Body of pancreas (tissue), 4 donors: ENCODE measurements around the gene HSD17B7. TPM values are rescaled to one million over a fixed set of nuclear protein-coding genes. Genes with fewer than 3 reads are reported as not detected.

Experiments used
- ATAC-seq: fragments of 150-250 bp; one replicate; pipeline ENCODE4 v1.9.1; 2016
- DNase-seq, 4 donors: peaks; one replicate each; pipeline ENCODE4 v3.0.0-alpha.2; 2019
- H3K27ac ChIP-seq, 4 donors: fragments of 200-600 bp; sonication (generic); 1 replicate in 3 of 4; 2 replicates in 1 of 4; pipeline versions ENCODE4 v1.5.1 to v1.6.1; 2016 to 2019; ENCODE audit warnings: mild to moderate bottlenecking in 1 of 4, mixed read lengths in 1 of 4, moderate library complexity in 1 of 4
- H3K27me3 ChIP-seq, 2 donors: fragments of 200-600 bp; sonication (generic); one replicate each; pipeline ENCODE4 v1.6.0; 2016; ENCODE audit warnings: mild to moderate bottlenecking in 1 of 2
- H3K36me3 ChIP-seq, 2 donors: fragments of 200-600 bp; sonication (generic); replicated peaks in 1 of 2; 2 replicates each; pipeline ENCODE4 v1.5.1; 2016; ENCODE audit warnings: low read depth in 2 of 2; ENCODE audit not compliant: insufficient read depth in 1 of 2
- H3K4me1 ChIP-seq: fragments of 200-600 bp; sonication (generic); one replicate; pipeline ENCODE4 v1.6.0; 2016
- H3K4me3 ChIP-seq, 2 donors: fragments of 200-600 bp; sonication (generic); 1 replicate in 1 of 2; 2 replicates in 1 of 2; pipeline ENCODE4 v1.5.1; 2016 to 2019
- H3K9me3 ChIP-seq, 3 donors: fragments of 200-600 bp; sonication (generic); 1 replicate in 2 of 3; 2 replicates in 1 of 3; pipeline ENCODE4 v1.5.1; 2016
- CTCF ChIP-seq, 7 experiments: fragments of 450-650 bp in 4 of 7; fragments of 200-600 bp in 3 of 7; sonication (generic) in 3 of 7; IDR thresholded peaks; one replicate each; pipeline ENCODE4 v1.5.1; 2016 to 2019; ENCODE audit warnings: antibody characterized with exemption in 7 of 7
- POLR2A ChIP-seq, 3 donors: fragments of 450-650 bp; IDR thresholded peaks; one replicate each; pipeline ENCODE4 v1.6.1; 2016; ENCODE audit warnings: antibody characterized with exemption in 3 of 3, mild to moderate bottlenecking in 2 of 3
- WGBS, 2 donors: methylation state at CpG; one replicate each; pipeline ENCODE4 v1.1.5; 2017; 5-methylcytosine and 5-hydroxymethylcytosine counted together
- intact Hi-C: fragments of 100-400 bp; cut with DNase I; formaldehyde crosslinking; loops from one replicate; pipeline ENCODE4 v1.15.1; 2023
- total RNA-seq, 2 donors: library from RNA; depleted of rRNA; stranded (reverse); fragments of >200 nt; gene quantifications; one replicate each; pipeline ENCODE4 v1.1.0, GENCODE V29; 2016

HSD17B7 gene
- total RNA-seq, 2 donors from 2014 or later, result 9.9 to 17.5 TPM

- ATAC-seq (peak; percentile 71), DNase-seq (peak; percentile 66 to 76 (median 72))
- 20 to 24% methylated on average over 4 of the region's 4 CpGs for WGBS, 2 donors
- intact Hi-C loops, result loop anchor here (10.0 kb wide), 1 partner anchor 320 kb away; no protein-coding TSS in a partner anchor
- H3K36me3 ChIP-seq, result no peaks in the 10 kb centered on the region
- H3K4me1 ChIP-seq, result no peaks in the 10 kb centered on the region
- no peak overlapping the region for H3K4me3 ChIP-seq
- TF ChIP-seq CTCF (IDR thresholded peaks at IDR 0.05), result peak; percentile 33 to 72 (median 66)
- TF ChIP-seq POLR2A (IDR thresholded peaks at IDR 0.05), result no peak
- no peak overlapping the region for H3K27ac ChIP-seq
- no peaks in the 10 kb centered on the region for H3K27me3 ChIP-seq
- no peaks in the 10 kb centered on the region for H3K9me3 ChIP-seq
Observed at GRCh38 chr1:162854245-162854882, 63.9 kb downstream of the HSD17B7 start.

- Histone ChIP-seq H3K27ac (no peak overlapping the region), H3K36me3 (no peaks in the 10 kb centered on the region), H3K9me3 (no peaks in the 10 kb centered on the region), H3K4me3 (no peak overlapping the region), H3K27me3 (no peaks in the 10 kb centered on the region), H3K4me1 (no peaks in the 10 kb centered on the region)
- intact Hi-C loops, result loop anchor here (10.0 kb wide), 1 partner anchor 319 kb away; no protein-coding TSS in a partner anchor
- ATAC-seq (no peak), DNase-seq (no peak)
- WGBS, 2 donors, result 73 to 76% methylated on average over 4 of the region's 4 CpGs
- no peak for TF ChIP-seq POLR2A (IDR thresholded peaks at IDR 0.05)
Observed at GRCh38 chr1:162855461-162856150, 65.1 kb downstream of the HSD17B7 start.

- Histone ChIP-seq H3K4me1 (no peaks in the 10 kb centered on the region), H3K27me3 (no peaks in the 10 kb centered on the region), H3K9me3 (no peaks in the 10 kb centered on the region), H3K4me3 (no peak overlapping the region), H3K36me3 (no peaks in the 10 kb centered on the region), H3K27ac (no peak overlapping the region)
- DNase-seq (no peak), ATAC-seq (no peak)
- TF ChIP-seq POLR2A (IDR thresholded peaks at IDR 0.05), result no peak
- TF ChIP-seq CTCF (IDR thresholded peaks at IDR 0.05), result no peak
- intact Hi-C loops, result loop anchor here (10.0 kb wide), 1 partner anchor 319 kb away; no protein-coding TSS in a partner anchor
- 86 to 90% methylated on average over 2 of the region's 2 CpGs for WGBS, 2 donors
Observed at GRCh38 chr1:162856260-162856659, 65.8 kb downstream of the HSD17B7 start.

GRCh38 chr1:162857850-162858249 is 67.3 kb downstream of the HSD17B7 start:
- Histone ChIP-seq H3K9me3 (no peaks in the 10 kb centered on the region), H3K4me3 (no peak overlapping the region), H3K4me1 (no peaks in the 10 kb centered on the region), H3K27ac (no peak overlapping the region), H3K36me3 (no peaks in the 10 kb centered on the region), H3K27me3 (no peaks in the 10 kb centered on the region)
- no peak for TF ChIP-seq CTCF (IDR thresholded peaks at IDR 0.05)
- no peak for TF ChIP-seq POLR2A (IDR thresholded peaks at IDR 0.05)
- DNase-seq, result no peak
- intact Hi-C loops, result loop anchor here (10.0 kb wide), 1 partner anchor 317 kb away; no protein-coding TSS in a partner anchor
- ATAC-seq, result no peak

GRCh38 chr1:162859191-162859590 is 68.7 kb downstream of the HSD17B7 start:
- ATAC-seq, result no peak
- no peaks in the 10 kb centered on the region for H3K36me3 ChIP-seq
- no peaks in the 10 kb centered on the region for H3K27me3 ChIP-seq
- 91 to 94% methylated on average over 1 of the region's 1 CpG for WGBS, 2 donors
- no peaks in the 10 kb centered on the region for H3K4me1 ChIP-seq
- no peak overlapping the region for H3K27ac ChIP-seq
- H3K4me3 ChIP-seq, result no peak overlapping the region
- DNase-seq, result no peak
- intact Hi-C loops, result loop anchor here (10.0 kb wide), 1 partner anchor 316 kb away; no protein-coding TSS in a partner anchor
- no peaks in the 10 kb centered on the region for H3K9me3 ChIP-seq
- no peak for TF ChIP-seq CTCF (IDR thresholded peaks at IDR 0.05)
- no peak for TF ChIP-seq POLR2A (IDR thresholded peaks at IDR 0.05)
